IMR-90 (cell line): ENCODE results near the gene SLC15A1. TPM values are rescaled to one million over a fixed set of nuclear protein-coding genes. Genes with fewer than 3 reads are reported as not detected.

Experiments
- ATAC-seq: fragments of 200-7000 bp; cut with Tn5 transposase; 2 replicates; pipeline ENCODE4 v1.9.1; 2020; ENCODE audit warnings: low read depth, mild to moderate bottlenecking, moderate library complexity
- BruUV-seq: library from RNA; stranded (reverse); fragments of 400-500 nt; replicated peaks from 2 replicates; lab custom pipeline; 2021; lab: Mats Ljungman, UMichigan
- CTCF ChIA-PET: fragments of 300-600 bp; formaldehyde crosslinking; extraction: SDS; loops from one replicate; lab custom pipeline; 2021; ENCODE audit warnings: antibody characterized with exemption; lab: Yijun Ruan, JAX
- POLR2A ChIA-PET: fragments of 300-600 bp; sonication (Branson Sonifier 250); formaldehyde crosslinking; loops from one replicate; lab custom pipeline; 2022; ENCODE audit warnings: antibody characterized with exemption; ENCODE audit not compliant: unreplicated experiment; lab: Charles Lee
- DNase-seq: peaks from one replicate; pipeline ENCODE4 v3.0.0; 2013
- H2AFZ ChIP-seq: replicated peaks from 2 replicates; pipeline ENCODE3; 2013; ENCODE audit warnings: low read length, mild to moderate bottlenecking; ENCODE audit not compliant: poor library complexity
- H2AK5ac ChIP-seq: 2 replicates; pipeline ENCODE4 v1.6.1; 2013; ENCODE audit warnings: low read depth, low read length, inconsistent platforms
- H2AK9ac ChIP-seq: replicated peaks from 2 replicates; pipeline ENCODE3; 2013; ENCODE audit warnings: mild to moderate bottlenecking, low read depth, low read length, moderate library complexity; ENCODE audit not compliant: poor library complexity
- H2BK120ac ChIP-seq: 2 replicates; pipeline ENCODE4 v1.6.1; 2013; ENCODE audit warnings: low read depth, low read length, inconsistent platforms
- H2BK15ac ChIP-seq: 3 replicates; pipeline ENCODE4 v1.6.1; 2013; ENCODE audit warnings: low read depth, low read length, inconsistent platforms
- H2BK20ac ChIP-seq: 2 replicates; pipeline ENCODE4 v1.6.1; 2013; ENCODE audit warnings: low read depth, mild to moderate bottlenecking, inconsistent platforms, low read length, moderate library complexity
- H2BK5ac ChIP-seq: 2 replicates; pipeline ENCODE4 v1.6.1; 2013; ENCODE audit warnings: mild to moderate bottlenecking, low read depth, low read length, inconsistent platforms; ENCODE audit not compliant: poor library complexity, severe bottlenecking
- H3K14ac ChIP-seq: replicated peaks from 2 replicates; pipeline ENCODE4 v1.6.1; 2013; ENCODE audit warnings: low read depth, low read length, inconsistent platforms
- H3K18ac ChIP-seq: 2 replicates; pipeline ENCODE4 v1.6.1; 2013; ENCODE audit warnings: low read depth, low read length, control low read depth
- H3K23ac ChIP-seq: 2 replicates; pipeline ENCODE4 v1.6.1; 2013; ENCODE audit warnings: low read depth, low read length, inconsistent platforms
- H3K27ac ChIP-seq: 2 replicates; pipeline ENCODE4 v1.5.1; 2013; ENCODE audit warnings: mild to moderate bottlenecking, control low read depth, low read length; ENCODE audit not compliant: insufficient read depth
- H3K27me3 ChIP-seq: 2 replicates; pipeline ENCODE4 v1.6.1; 2013; ENCODE audit warnings: low read length; ENCODE audit not compliant: control insufficient read depth, insufficient read depth
- H3K36me3 ChIP-seq: 2 replicates; pipeline ENCODE4 v1.6.1; 2013; ENCODE audit warnings: low read length, mixed read lengths; ENCODE audit not compliant: control insufficient read depth, insufficient read depth
- H3K4ac ChIP-seq: 2 replicates; pipeline ENCODE4 v1.6.1; 2013; ENCODE audit warnings: low read depth, low read length, inconsistent platforms
- H3K4me1 ChIP-seq: 2 replicates; pipeline ENCODE4 v1.6.1; 2013; ENCODE audit warnings: low read length, mixed read lengths; ENCODE audit not compliant: control insufficient read depth, insufficient read depth
- H3K4me2 ChIP-seq: 2 replicates; pipeline ENCODE4 v1.6.1; 2013; ENCODE audit warnings: low read depth, mild to moderate bottlenecking, control low read depth, low read length, moderate library complexity
- H3K4me3 ChIP-seq: 2 replicates; pipeline ENCODE4 v1.5.1; 2013; ENCODE audit warnings: low read depth, mild to moderate bottlenecking, control low read depth, low read length, moderate library complexity; ENCODE audit not compliant: insufficient read depth
- H3K56ac ChIP-seq: 2 replicates; pipeline ENCODE4 v1.6.1; 2013; ENCODE audit warnings: low read length, inconsistent platforms; ENCODE audit not compliant: insufficient read depth; ENCODE audit errors: extremely low read depth
- H3K79me1 ChIP-seq, 2 experiments: 2 replicates each; pipeline ENCODE4 v1.6.1; 2013; ENCODE audit warnings: low read length in 2 of 2, inconsistent platforms in 1 of 2, low read depth in 1 of 2
- H3K9ac ChIP-seq: 2 replicates; pipeline ENCODE4 v1.6.1; 2013; ENCODE audit warnings: low read depth, low read length, control low read depth
- H3K9me1 ChIP-seq: 2 replicates; pipeline ENCODE4 v1.6.1; 2013; ENCODE audit warnings: low read length, inconsistent platforms; ENCODE audit not compliant: insufficient read depth
- H3K9me3 ChIP-seq: 2 replicates; pipeline ENCODE4 v1.6.1; 2013; ENCODE audit warnings: low read length; ENCODE audit not compliant: control insufficient read depth, insufficient read depth
- H4K20me1 ChIP-seq: 2 replicates; pipeline ENCODE4 v1.6.1; 2013; ENCODE audit warnings: low read length, inconsistent platforms; ENCODE audit not compliant: insufficient read depth
- H4K5ac ChIP-seq: 2 replicates; pipeline ENCODE4 v1.6.1; 2013; ENCODE audit warnings: mild to moderate bottlenecking, low read depth, low read length, control low read depth
- H4K8ac ChIP-seq, 2 experiments: 2 replicates each; pipeline ENCODE4 v1.6.1; 2013; ENCODE audit warnings: low read depth in 2 of 2, low read length in 2 of 2, control low read depth in 1 of 2, inconsistent platforms in 1 of 2
- H4K91ac ChIP-seq: 2 replicates; pipeline ENCODE4 v1.6.1; 2013; ENCODE audit warnings: low read depth, low read length, inconsistent platforms; ENCODE audit not compliant: insufficient read depth
- BHLHE40 ChIP-seq: fragments of 150-350 bp; IDR thresholded peaks from 2 replicates; pipeline ENCODE4 v1.6.1; 2016; ENCODE audit warnings: mild to moderate bottlenecking, low read depth, low read length
- CHD1 ChIP-seq: IDR thresholded peaks from 2 replicates; pipeline ENCODE4 v1.6.1; 2012; ENCODE audit warnings: low read depth, low read length, improper control_type of control experiment
- CTCF ChIP-seq: conservative IDR thresholded peaks from 2 replicates; pipeline ENCODE4 v1.5.1; 2012; ENCODE audit warnings: mild to moderate bottlenecking, low read depth, low read length, improper control_type of control experiment
- FOS ChIP-seq: fragments of 150-350 bp; IDR thresholded peaks from 2 replicates; pipeline ENCODE4 v1.6.1; 2016; ENCODE audit warnings: low read depth, low read length
- RAD21 ChIP-seq: IDR thresholded peaks from 2 replicates; pipeline ENCODE4 v1.6.1; 2012; ENCODE audit warnings: low read length, improper control_type of control experiment
- SMC3 ChIP-seq: fragments of 150-350 bp; IDR thresholded peaks from 2 replicates; pipeline ENCODE4 v1.6.1; 2016; ENCODE audit warnings: low read depth, mild to moderate bottlenecking, antibody characterized with exemption, low read length, moderate library complexity
- WGBS, 2 experiments: methylation state at CpG; one replicate each; pipeline versions ENCODE4 v1.1.5 to v1.1.7; 2013; ENCODE audit warnings: missing lambda C conversion rate in 2 of 2; ENCODE audit not compliant: insufficient read length in 1 of 2; ENCODE audit errors: extremely low coverage in 2 of 2; 5-methylcytosine and 5-hydroxymethylcytosine counted together
- dilution Hi-C: fragments of 300-500 bp; cut with HindIII; formaldehyde crosslinking; loops from one replicate; pipeline ENCODE4 v1.14.3; 2018; ENCODE audit warnings: low sequenced_read_pairs; ENCODE audit not compliant: unreplicated experiment
- in situ Hi-C: fragments of 300-500 bp; cut with MboI; formaldehyde crosslinking; loops from 3 replicates; pipeline ENCODE4 v1.14.3; 2019; ENCODE audit warnings: low sequenced_read_pairs, inconsistent platforms, mixed read lengths
- intact Hi-C: fragments of 100-400 bp; cut with micrococcal nuclease; formaldehyde crosslinking; loops from 2 replicates; pipeline ENCODE4 v1.10.0; 2022
- polyA plus RNA-seq, 3 experiments: library from polyadenylated mRNA; depleted of rRNA; stranded (reverse); fragments of >200 nt; gene quantifications; 2 replicates each; pipeline ENCODE4 v1.2.3, GENCODE V29; 2012; ENCODE audit warnings: low replicate concordance in 1 of 3
- total RNA-seq: library from RNA; depleted of rRNA; stranded (reverse); fragments of >200 nt; gene quantifications from 2 replicates; pipeline ENCODE4 v1.2.3, GENCODE V29; 2012

The SLC15A1 gene
- total and polyA plus RNA-seq, 2 of the 4 experiments (the other 2 are of a cell fraction): not detected

- no peak for TF ChIP-seq CHD1
Observed at GRCh38 chr13:98664510-98664909, 88.0 kb downstream of the SLC15A1 start (continued).

- Histone ChIP-seq H3K79me1 (no peaks in the 10 kb centered on the region), H2AFZ (peak overlapping the region; percentile 55), H4K20me1 (no peaks in the 10 kb centered on the region), H3K4me3 (no peak overlapping the region), H2BK15ac (no peak overlapping the region), H3K9me3 (no peaks in the 10 kb centered on the region), H3K9ac (no peak overlapping the region), H3K23ac (no peak overlapping the region), H3K27ac (no peak overlapping the region), H3K4me1 (no peaks in the 10 kb centered on the region), H3K14ac (no peak overlapping the region), H4K5ac (no peak overlapping the region), H3K27me3 (peaks cover 9% of the 10 kb centered on the region), H2BK20ac (no peak overlapping the region), H2AK9ac (no peak overlapping the region), H4K8ac (no peak overlapping the region), H3K18ac (no peak overlapping the region), H3K9me1 (no peaks in the 10 kb centered on the region), H3K4me2 (no peak overlapping the region), H2BK120ac (no peak overlapping the region), H4K91ac (no peak overlapping the region), H3K56ac (no peak overlapping the region), H3K36me3 (no peaks in the 10 kb centered on the region), H2BK5ac (no peak overlapping the region), H2AK5ac (no peak overlapping the region), H3K4ac (peak overlapping the region; percentile 10; the same call in 1 of the 2 replicates)
- DNase-seq (peak; percentile 85), ATAC-seq (no peak; the same call in none of the 2 replicates)
- in situ Hi-C loops: loop anchor here (25.0 kb wide), 2 partner anchors 527 to 802 kb away; partner anchors contain the start of gene FARP1
- ChIA-PET CTCF (no interaction called here), POLR2A (no interaction called here)
- no TSS peak for BruUV-seq
- dilution Hi-C loops: loop anchor here (25.0 kb wide), 1 partner anchor 202 kb away; no protein-coding TSS in a partner anchor
- TF ChIP-seq RAD21 (no peak), FOS (peak; percentile 71; the same call in 1 of the 2 replicates), CTCF (no peak), CHD1 (no peak), SMC3 (peak; percentile 14; the same call in 1 of the 2 replicates), BHLHE40 (peak; percentile 98)
- no CpG with 5 or more reads among the region's 11 CpGs for WGBS, 2 experiments
- intact Hi-C loops: no loop called here
Observed at GRCh38 chr13:98664047-98664446, 88.4 kb downstream of the SLC15A1 start.
